Stimulated activated CD8-positive, alpha-beta memory T cell treated with anti-CD3 and anti-CD28 coated beads, Interleukin-7, amount 100 ng/mL, for 4 hours (primary cell): ENCODE data around the gene SLC16A12.
A peak's percentile ranks its signal among the peaks of the same experiment; 100 is the strongest.
"Not testable (repeated sequence)": the region's sequence is repeated elsewhere in the genome, so short reads cannot be mapped to it uniquely, and the experiment has no call there.

Experiments used
- DNase-seq, 2 donors: peaks; one replicate each; pipeline ENCODE4 v3.0.0-alpha.2; 2020; ENCODE audit warnings: low read depth in 2 of 2

The SLC16A12 gene

DNA sequence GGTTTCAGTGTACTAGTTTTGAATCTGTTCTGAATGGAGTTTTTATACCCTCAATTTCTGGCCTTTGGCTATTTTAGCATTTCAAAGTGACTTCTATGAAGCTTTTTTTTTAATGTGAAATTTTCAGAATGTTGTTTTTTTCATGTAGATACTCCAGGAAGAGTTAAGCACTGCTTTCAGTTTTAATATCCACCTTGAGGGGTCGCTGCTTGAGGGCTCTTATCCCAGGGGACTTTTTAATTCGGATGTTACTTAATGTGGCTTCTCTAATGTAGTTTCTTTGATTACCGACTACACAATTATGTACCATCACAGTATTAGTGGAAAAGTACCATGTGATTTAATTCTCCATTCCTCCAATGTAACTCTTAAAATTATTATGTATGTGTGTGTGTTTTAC is 115.8 kb downstream of the SLC16A12 start:
- DNase-seq, result no peak

DNA sequence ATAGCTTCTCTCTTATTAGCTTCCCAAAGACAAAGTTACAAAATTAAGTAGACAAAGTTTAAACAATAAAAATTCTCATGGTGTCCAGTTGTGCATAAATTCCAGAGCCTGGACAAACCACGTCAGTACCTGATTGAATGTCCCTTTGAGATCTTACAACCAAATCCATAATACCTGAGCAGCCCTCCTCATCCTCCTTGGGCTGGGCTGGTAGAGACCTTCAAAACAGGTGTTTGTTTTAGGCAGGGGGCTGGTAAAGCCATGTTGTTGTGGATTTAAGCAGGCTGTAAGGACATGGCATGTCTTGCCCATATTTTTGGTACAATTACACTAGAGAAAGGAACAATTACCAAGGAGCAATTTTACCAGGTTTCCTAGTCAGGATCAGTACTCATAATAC is 118.9 kb downstream of the SLC16A12 start:
- no peak for DNase-seq

DNA sequence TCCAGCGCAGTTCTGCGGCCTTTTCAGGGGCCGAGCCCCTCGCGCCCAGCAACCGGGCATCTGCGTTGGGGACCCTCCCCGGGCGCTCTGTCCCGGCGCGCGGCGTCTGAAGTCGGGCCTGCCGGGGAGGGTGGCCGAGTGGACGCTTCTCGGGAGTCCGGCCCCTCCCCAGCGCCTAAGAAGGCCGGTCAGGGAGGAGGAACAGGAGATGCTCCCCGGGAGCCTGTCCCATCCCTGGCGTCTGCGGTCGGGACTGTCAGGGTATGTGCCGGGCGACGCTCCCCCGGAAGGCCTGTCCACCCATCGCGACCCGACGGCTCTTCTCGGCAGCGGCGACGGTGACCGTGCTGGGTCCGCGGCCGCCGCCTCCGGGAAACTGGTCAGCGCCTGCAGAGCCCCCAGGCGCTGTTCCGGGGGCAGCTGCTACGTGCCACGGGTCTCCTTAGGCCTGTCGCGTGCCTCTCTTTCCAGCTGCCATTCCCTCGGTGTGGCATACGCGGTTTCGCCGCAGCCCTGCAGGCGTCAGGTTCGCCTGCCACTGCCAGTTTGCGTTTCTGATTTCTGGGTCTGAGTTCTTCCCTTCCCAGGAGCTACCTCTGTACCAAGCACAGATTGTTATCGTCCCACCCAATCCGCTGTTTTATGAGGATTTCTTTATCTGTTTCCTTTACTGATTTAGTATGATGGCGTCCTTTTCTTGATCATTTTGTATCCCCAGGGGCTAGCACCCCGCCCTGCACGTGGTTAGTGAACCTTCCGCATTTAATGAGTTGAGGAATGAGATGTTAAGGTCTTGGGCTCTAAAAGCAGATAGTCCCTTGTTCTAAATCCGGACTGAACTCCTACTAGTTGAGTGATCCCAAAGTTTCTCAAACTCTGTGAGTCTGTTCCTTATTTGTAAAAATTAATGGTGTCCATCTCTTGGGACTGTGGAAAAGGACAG is 120.2 kb downstream of the SLC16A12 start:
- peak in 1 of 2 donors; percentile 25 for DNase-seq

DNA sequence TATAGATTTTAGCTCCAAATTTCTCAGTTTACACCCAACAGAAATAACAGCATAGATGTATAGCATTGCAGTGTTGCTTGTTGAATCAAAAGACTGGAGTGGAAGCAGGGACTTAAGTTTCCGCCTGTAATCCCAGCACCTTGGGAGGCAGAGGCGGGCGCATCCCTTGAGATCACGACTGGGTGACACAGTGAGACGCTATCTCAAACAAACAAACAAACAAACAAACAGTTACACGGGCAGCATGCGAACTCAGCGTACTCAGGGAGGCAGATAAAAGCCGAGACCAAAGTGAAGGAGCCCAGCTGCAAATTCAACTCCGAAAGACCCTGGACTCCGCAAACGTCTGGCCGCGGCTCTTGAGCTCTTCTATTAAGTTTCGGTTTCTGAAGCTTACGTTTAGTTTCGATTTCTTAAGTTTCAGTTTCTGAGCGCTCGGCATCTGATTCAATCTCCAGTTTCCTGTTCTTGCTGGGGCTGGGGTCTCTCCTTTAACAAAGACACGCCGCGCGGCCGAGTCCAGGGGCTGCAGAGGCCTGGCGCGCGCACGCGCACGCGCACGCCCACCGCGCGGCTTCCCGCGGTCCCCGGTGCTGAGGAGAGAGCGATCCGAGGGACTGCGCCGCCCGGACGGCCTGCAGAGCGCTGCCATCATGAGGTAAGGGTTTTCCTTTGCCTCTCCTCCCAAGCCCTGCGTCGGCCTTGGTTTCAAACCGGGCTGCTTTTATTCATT is 121.1 kb downstream of the SLC16A12 start, which contains the start of gene IFIT5:
TSS of gene IFIT5 (plus strand) at position 423 of the 733 bp plus-strand sequence. CDS start at position 654, 231 bp downstream.
- DNase-seq, result peak; percentile 36 to 61

DNA sequence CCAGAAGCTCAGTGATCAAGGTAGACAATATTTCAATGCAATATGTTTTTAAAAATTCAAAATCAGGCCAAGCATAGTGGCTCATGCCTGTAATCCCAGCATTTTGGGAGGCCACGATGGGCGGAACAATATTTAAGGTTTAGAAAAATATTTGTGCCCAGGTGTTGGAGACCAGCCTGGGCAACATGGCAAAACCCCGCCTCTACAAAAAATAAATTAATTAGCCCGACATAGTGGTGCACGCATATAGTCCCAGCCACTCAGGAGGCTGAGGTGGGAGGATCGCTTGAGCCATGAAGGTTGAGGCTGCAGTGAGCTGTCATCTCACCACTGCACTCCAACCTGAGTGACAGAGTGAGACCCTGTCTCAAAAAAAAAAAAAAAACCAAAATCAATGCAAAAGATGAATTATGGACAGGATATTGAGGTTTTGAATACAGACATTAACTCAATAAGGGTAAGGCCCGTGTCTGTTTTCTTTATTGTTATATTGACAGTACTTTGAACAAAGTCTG is 121.9 kb downstream of the SLC16A12 start:
- DNase-seq, result no peak

DNA sequence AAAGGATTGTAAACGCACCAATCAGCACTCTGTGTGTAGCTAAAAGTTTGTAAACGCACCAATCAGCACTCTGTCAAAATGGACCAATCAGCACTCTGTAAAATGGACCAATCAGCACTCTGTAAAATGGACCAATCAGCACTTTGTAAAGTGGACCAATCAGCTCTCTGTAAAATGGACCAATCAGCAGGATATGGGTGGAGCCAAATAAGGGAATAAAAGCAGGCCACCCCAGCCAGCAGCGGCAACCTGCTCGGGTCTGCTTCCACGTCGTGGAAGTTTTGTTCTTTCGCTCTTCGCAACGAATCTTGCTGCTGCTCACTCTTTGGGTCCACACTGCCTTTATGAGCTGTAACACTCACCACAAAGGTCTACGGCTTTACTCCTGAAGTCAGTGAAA is 123.1 kb downstream of the SLC16A12 start:
- peak; percentile 4 to 20 for DNase-seq

DNA sequence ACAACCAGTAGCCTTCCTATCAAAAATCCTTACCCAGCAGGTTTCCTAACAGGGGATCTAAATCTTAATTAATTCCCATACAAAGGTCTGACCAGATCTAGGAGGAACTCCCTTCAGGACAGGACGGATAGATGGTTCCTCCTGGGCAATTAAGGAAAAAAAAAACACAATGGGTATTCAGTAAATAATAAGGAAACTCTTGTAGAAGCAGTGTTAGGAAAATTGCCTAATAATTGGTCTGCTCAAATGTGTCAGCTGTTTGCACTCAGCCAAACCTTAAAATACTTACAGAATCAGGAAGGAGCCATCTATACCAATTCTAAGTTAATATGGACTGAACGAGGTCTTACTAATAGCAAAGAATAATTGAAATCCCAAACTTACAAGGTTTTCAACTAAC is 124.3 kb downstream of the SLC16A12 start:
- not testable (repeated sequence) for DNase-seq

DNA sequence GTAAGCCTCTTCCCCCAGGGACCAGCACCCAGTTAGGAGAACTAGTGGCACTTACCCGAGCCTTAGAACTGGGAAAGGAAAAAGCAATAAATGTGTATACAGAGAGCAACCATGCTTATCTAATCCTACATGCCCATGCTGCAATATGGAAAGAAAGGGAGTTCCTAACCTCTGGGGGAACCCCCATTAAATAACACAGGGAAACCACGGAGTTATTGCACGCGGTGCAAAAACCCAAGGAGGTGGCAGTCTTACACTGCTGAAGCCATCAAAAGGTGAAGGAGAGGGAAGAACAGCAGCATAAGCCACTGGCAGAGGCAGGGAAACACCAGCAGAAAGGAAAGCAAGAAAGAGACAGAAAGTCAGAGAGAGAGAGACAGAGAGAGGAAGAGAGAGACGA is 124.8 kb downstream of the SLC16A12 start:
- DNase-seq, result not testable (repeated sequence)

DNA sequence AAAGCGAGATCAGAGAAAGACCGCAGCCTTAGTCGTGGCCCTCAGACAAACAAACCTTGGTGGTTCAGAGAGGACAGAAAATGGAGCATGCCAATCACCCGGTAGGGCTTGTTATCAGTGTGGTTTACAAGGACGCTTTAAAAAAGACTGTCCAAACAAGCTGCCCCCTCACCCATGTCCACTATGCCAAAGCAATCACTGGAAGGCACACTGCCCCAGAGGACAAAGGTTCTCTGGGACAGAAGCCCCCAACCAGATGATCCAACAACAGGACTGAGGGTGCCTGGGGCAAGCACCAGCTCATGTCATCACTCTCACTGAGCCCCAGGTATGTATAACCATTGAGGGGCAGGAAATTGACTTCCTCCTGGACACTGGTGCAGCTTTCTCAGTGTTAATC is 126.1 kb downstream of the SLC16A12 start:
- not testable (repeated sequence) for DNase-seq

DNA sequence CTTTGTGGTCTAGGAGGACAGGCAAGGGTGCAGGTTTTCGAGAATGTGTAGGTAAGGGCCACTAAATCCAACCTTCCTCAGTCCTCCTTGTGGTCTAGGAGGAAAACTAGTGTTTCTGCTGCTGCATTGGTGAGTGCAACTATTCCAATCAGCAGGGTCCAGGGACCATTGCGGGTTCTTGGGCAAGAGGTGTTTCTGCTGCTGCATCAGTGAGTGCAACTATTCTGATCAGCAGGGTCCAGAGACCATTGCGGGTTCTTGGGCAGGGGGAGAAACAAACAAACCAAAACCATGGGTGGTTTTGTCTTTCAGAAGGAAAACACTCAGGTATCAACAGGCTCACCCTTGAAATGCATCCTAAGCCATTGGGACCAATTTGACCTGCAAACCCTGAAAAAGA is 127.6 kb downstream of the SLC16A12 start:
- DNase-seq, result not testable (repeated sequence)

DNA sequence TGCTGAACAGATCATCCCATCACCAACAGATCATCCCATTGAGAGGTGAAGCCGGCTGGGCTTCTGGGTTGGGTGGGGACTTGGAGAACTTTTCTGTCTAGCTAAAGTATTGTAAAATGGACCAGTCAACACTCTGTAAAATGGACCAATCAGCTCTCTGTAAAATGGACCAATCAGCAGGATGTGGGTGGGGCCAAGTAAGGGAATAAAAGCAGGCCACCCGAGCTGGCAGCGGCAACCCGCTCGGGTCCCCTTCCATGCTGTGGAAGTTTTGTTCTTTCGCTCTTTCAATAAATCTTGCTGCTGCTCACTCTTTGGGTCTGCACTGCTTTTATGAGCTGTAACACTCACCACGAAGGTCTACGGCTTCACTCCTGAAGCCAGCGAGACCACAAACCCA is 129.2 kb downstream of the SLC16A12 start:
- not testable (repeated sequence) for DNase-seq

DNA sequence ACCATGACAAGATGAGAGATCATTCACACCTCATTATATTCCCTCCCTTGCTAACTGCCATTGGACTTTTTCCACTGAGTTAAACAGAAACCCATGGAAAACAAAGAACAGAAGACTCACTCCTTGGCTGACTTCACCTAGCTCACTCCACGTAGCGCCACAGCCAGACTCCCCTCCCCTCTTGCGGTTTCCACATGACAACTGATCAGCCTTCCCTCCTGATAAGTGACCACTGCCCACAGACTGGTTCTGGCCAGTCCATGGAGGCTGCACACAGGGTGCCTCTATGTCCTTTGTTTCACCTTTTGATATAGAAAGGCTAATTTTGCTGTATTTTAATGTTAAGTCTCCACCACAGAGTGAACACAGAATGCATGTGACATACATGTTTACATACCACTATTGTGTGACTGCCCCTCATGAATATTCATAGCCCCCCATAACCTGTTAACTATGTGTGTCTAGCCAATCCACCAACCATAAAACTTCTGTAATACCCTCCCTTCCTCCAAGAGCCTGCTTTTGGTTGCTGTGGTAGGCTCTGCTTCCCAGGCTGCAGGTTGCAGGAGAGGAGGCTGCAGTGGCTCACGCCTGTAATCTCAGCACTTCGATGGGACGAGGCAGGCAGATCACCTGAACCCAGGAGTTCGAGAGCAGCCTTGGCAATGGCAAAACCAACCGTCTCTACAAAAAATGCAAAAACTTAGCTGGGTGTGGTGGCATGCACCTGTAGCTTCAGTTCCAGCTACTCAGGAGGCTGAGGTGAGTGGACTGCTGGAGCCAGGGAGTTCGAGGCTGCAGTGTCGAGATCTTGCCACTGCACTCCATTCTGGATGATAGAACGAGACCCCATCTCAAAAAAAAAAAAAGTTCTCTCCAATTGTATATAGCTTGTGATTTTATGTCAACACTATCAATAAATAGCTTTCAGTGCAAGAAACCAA is 131.0 kb downstream of the SLC16A12 start:
- no peak for DNase-seq

DNA sequence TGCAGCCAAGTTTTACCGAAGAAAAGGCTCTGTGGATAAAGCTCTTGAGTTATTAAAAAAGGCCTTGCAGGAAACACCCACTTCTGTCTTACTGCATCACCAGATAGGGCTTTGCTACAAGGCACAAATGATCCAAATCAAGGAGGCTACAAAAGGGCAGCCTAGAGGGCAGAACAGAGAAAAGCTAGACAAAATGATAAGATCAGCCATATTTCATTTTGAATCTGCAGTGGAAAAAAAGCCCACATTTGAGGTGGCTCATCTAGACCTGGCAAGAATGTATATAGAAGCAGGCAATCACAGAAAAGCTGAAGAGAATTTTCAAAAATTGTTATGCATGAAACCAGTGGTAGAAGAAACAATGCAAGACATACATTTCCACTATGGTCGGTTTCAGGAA is 132.4 kb downstream of the SLC16A12 start:
- DNase-seq, result no peak

DNA sequence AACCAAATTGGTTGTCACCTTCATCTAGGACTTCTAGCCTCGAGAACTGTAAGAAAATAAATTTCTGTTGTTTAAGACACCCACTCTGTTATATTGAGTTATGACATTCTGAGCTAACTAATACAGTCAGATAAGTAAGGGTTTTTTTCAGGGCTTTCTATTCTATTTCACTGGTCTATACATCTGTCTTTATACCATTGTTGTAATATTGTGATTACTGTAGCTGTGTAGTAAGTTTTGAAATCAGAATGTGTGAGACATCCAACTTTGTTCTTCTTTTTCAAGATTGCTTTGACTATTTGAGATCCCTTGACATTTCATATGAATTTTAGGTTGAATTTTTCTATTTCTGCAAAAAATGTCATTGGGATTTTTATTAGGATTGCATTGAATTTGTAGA is 135.4 kb downstream of the SLC16A12 start:
- no peak for DNase-seq

DNA sequence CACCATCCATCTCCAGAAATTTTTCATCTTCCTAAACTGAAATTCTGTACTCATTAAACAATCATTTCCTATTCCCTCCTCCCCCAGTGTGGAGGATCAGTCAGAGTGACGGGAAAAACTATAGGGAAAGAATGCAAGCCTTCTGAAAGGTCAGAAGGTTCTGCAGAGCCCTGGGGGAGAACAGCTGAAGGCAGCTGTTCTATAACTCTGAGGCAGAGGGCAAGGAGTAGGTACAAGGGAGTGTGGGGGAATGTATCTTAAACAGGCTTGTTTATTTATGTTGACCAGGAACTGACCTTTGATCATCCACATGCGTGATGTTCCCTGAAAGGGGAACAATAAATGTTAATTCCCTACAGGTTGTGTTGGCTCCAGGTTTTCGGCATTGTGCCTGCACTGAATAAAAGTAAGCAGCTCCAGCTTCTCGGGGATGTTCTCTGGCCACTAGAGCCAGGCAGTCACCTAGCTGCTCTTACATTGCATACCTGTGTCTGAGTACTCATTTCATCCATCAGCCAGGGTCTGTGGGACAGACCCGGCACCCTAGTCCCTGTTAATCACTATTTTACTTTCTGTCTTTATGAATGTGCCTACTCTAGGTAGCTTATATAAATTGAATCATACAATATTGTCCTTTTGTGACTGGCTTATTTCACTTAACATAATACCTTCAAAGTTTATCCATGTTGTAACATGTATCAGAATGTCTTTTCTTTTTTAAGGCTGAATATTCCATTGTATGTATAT is 137.2 kb downstream of the SLC16A12 start:
- DNase-seq, result no peak

DNA sequence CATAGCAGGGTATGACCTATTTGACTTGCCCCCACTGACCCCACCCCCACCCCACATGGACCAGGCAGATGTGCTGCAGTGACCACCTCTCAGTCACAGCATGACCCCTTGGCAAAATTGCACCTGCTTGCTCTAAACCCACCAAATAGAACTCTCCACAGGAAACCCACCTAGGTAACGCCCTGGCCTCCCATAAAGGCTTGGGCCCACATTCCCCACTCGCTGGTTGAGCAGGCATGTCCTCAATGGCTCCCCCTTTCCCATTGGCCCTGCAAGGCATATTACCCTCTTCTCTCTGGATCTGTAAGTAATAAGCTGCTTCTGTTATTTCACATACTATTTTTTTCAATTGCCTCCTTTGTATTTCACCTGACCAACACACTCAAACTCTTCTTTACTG is 140.3 kb downstream of the SLC16A12 start:
- DNase-seq, result no peak

DNA sequence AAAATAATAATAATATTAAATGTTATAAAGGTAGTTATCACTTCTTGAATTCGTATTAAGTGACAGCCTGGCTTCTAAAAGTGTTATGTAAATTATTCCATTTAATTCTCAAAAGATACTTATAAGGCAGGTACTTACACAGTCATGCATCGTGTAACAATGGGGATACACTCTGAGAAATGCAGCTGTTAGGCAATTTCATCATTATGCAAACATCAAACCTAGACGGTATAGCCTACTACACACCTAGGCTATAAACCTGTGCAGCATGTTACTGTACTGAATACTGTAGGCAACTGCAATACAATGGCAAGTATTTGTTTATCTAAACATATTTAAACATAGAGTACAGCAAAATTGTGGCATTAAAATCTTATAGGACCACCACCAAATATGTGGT is 141.5 kb downstream of the SLC16A12 start:
- no peak for DNase-seq

DNA sequence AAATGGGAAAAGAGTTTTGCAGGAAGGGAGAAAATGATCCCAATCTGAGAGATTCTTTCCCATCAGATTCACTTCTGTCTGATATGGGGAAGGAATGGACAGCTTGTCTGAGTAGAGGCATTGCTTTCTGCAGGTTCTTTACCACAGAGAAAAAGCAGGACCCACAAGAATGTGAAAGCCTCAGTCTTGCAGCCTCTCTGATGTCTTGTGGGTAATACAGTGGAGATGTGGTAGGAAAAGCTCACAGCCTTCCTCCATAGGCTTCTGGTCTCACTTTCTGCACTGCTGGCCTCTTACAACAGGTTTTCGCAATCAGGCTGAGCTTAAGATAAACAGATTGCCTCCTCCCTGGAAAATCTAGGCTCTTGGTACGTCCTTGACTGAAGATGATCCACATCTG is 142.4 kb downstream of the SLC16A12 start:
- no peak for DNase-seq

DNA sequence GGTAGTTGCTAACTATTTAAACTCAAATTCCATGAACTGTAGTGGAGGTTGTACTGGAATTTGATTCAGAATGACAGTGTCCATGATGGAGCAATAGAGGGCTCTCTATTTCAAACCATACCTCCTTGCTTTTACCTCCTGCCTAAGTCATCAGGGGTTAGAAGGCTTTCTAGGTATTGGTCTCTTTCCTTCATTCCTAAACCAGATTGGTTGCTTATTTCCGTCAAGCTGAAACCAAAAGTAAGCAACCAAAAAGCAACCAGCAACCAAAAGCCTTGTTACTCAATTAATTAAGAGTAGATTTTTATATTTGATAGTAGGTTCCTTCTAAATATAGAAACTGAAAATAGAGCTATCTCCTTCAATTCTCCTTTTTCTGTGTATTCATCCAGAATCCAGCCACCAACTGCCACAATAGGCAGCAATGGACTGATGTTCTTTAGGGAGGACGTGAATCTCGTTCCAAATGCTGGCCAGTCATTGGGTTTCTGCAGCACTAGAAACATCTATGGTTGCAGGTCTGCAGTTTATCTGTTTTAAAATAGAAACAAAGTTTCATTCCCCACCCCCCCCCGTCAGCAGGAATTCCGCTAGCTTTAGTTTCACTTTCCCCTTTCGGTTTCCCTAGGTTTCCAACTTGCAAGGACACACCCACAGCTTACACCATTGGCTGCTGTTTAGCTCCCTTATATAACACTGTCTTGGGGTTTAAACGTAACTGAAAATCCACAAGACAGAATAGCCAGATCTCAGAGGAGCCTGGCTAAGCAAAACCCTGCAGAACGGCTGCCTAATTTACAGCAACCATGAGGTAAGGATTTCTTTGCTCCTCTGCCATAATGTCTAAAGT is 143.3 kb downstream of the SLC16A12 start, which contains the start of gene IFIT1:
TSS of gene IFIT1 (plus strand) at position 717 of the 850 bp plus-strand sequence. CDS start at position 807, 90 bp downstream.
- peak; percentile 6 to 43 for DNase-seq

DNA sequence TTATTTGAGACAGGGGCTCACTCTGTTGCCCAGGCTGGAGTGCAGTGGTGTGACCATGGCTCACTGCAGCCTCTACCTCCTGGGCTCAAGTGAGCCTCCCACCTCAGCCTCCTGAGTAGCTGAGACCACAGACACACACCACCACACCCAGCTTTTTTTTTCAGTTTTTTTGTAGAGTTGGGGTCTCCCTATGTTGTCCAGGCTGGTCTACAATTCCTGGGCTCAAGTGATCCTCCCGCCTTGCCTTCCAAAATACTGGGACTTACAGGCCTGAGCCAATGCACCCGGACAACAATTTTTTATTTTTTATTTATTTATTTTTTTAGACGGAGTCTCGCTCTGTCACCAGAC is 144.2 kb downstream of the SLC16A12 start:
- DNase-seq, result not testable (repeated sequence)
